NCI-H526 treated with DMSO at 0.1 percent for 48 hours (cell line): ENCODE measurements around the gene ZFP57.

Experiments
- DNase-seq: peaks from one replicate; lab custom pipeline; 2025; lab: John Stamatoyannopoulos, UW

The ZFP57 gene

DNA sequence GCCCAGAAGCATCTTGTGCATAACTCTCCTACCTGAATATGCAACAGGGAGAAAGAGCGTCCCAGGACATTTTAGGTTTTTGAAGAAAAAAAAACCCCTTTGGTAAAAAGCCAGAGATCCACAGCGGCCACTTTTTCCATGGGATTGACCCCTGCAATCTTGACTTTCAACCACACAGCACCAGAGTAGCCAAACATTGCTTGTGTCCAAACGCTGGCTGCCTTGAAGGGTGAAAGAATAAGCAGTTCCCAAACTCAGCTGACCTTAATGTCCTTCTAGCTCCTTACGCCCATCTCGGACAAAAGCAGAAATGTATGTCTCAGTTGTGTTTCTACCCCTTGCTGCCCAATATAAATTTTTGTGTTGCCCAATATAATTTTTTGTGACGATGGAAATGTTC is 25.3 kb downstream of the ZFP57 start:
- DNase-seq, result no peak

DNA sequence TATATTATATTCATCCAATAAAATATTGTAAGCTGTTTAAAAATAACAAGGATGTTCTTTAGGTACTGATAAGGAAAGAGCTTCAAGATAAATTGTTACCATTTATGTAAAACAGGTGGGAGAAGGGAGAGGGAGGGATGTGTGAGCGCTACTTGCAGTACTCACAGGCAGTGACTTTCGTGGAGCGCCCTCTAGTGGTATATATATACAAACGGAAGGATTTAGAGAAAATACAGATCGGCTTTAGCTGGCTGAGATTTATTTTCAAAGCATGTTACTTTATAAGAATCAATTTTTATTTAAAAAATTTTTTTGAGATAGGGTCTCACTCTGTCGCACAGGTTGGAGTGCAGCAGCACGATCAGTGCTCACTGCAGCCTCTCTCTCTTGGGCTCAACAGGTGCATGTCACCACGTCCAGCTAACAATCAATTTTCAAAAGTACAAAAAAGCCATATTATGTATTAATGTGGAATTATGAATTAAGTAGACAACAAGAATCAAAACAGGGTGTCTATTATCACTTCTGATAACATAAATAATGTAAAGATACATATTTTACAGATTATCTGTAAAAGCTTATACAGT is 27.4 kb downstream of the ZFP57 start:
- peak; percentile 84 for DNase-seq

DNA sequence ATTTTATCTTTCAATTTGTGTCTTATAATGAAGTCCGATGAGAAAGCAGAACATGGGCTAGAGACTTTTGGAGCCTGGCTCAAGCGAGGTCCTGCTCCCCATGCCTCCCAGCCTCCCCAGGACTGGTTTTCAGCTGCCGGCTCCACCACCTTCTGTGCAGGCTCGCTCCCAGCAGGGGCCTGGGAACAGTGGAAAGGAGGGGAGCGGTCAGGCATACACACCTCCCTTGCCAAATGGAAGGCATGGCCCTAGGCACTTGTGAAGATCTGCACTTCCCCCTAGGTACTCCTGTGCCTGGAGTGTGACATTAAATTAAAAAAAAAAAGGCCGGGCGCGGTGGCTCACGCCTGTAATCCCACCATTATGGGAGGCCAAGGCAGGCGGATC is 28.8 kb downstream of the ZFP57 start:
- no peak for DNase-seq

DNA sequence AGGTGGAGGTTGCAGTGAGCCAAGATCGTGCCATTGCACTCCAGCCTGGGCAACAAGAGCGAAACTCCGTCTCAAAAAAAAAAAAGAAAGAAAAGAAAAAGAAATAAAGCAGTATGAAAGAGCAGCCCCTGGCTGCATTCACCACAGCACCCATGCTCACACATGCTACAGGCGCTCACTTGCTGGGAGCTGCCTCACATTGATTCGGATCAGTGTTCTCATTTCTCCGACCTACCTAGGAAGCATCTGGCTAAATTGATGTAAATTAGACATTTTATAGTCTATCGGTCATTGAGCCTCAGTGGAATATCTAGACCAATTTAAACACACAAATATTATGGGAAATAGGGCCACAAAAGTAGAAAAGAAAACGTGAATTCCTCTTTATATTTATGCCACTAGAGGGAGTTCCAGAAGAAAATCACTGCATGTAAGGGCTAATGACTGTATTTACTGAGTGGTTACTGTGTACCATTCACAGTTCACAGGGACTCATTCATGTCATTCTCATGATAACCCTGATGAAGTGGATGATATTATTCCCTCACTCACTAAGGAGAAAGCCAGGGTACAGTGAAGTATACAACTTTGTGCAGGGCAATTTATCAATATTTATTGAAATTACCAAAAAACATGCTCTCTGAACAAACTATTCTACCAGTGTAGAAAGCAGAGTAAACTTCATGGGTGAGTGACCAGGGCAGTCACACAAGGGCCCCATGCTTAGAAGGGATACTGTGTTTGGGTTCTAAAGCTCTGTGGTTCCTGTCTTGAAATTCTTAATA is 29.3 kb downstream of the ZFP57 start:
- peak; percentile 12 for DNase-seq

DNA sequence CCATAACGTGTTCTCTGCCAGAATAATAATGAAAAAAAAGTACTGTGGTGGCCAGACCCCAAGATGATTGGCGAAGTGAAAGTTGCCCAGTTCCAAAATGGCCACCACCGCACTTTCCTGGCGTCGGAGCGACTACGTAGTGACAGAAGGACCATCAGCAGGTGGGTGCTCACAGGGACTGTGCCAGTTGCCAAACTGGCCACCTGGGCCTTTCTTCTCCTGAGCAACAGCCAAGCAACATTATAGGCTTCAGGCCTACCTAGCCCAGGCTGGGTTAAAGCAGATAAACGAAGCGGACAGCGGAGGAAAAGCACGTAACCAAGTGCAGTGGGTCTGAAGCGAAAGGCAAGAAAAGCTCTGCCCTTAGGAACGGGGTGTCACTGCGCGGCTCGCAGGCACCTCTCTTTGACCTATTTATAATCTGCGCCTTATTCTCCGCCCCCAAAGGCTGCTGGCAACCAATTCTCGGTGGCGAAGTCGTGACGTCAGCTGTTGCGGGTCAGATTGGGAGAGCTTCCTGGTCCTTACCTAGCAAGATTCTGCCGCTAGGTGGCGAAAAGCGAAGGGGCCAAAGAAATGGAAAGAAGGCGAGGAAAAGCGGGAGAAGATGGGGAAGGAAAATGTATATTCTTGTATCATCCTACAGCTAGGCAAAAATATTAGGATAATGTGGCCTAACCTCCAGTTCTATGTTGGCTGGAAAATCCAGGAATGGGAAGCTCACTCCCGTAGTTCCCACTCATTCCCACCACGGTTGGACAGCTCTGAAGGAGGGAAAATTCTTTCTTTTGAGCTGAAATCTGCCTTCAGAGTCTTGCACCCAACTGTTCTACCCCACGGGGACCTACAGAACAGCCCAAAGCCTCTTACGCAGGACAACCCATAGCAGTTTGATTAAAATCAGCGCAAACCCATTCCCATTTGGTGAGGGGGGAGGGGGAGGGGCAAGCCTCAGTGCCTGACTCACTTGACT is 31.0 kb downstream of the ZFP57 start:
- DNase-seq, result peak; percentile 91

DNA sequence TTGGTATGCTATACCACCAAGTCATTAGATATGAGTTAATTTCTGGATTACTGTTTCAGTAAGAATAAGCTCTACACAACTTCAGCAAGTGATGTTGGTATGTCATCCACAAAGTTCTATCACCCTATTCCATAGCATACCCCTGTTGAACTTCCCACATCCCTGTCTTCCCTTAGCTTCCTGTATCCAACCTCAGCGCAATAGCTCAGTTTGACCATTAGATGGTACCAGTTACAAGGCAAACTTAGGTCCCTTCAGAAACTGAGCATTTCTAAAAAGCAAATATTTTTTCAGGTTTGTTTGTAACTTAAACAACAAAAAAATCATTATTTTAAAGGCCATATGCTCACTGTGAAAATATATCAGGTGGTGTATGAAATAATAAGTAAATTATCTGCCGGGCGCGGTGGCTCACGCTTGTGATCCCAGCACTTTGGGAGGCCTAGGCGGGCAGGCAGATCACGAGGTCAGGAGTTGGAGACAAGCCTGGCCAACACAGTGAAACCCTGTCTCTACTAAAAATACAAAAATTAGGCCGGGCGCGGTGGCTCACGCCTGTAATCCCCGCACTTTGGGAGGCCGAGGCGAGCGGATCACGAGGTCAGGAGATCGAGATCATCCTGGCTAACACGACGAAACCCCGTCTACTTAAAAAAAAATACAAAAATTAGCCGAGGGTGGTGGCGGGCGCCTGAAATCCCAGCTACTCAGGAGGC is 32.9 kb downstream of the ZFP57 start:
- DNase-seq, result peak; percentile 25

DNA sequence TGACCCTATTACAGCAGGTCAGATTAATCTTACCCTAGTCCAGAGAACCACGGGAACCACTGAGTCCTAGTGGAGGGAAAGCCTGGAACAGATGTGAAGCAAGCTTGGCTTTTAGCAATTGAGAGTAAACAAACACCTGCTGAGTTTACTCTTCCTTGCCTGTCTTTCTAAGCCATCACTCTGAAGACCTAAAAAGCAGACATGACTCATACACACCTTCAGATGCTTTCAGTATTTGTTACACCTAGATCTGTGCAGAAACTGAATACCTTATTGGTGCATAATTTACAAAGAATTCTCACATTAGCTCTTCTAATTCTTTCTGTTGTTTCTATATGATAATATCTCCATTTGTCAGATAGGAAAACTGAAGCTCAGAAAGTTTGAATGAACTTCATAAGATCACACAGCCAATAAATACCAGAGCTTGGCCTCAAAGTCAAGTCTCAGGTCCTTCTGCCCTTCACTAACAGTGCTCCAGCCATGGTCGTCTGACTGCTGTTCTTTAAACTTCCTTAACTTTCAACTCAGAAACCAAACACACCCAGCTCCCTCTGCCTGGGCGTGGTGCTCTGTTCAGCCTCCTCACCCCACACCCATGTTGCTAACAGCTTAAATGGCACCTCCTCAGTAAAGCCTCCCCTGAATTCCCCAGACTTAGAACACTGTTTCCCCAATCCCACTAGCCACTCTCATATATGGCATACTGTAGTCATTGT is 39.4 kb downstream of the ZFP57 start:
- DNase-seq, result no peak

DNA sequence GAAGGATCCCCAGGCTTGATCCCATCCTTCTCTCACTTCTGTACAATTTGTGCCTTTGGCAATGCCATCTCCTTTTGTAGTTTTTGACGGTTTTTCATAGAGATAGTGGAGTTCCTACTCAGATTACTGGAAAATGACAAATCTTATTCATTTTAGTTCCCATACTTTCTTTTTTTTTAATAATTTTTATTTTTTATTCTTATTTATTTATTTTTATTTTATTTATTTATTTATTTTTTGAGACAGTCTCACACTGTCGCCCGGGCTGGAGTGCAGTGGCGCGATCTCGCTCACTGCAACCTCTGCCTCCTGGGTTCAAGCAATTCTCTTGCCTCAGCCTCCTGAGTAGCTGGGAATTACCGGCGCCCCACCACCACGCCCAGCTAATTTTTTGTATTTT is 43.7 kb downstream of the ZFP57 start:
- DNase-seq, result no peak

DNA sequence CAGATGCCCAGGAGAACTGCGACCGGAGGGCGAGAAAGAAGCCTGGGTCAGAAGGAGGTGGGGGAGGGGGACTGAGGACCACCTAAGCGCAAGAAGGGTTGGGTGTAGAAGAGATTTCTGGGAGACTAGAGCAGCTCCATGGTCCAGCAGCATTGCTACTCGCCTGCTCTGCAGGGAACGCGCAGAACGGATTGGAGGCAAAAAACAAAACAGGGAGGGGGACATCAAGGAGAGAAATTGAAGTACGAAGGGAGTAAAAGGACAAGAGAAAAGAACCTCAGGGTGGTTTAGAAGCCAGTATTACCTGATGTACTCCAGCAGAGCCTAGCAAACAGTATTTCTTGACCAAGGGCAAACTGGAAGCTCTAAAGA is 47.4 kb downstream of the ZFP57 start:
- DNase-seq, result peak; percentile 61

DNA sequence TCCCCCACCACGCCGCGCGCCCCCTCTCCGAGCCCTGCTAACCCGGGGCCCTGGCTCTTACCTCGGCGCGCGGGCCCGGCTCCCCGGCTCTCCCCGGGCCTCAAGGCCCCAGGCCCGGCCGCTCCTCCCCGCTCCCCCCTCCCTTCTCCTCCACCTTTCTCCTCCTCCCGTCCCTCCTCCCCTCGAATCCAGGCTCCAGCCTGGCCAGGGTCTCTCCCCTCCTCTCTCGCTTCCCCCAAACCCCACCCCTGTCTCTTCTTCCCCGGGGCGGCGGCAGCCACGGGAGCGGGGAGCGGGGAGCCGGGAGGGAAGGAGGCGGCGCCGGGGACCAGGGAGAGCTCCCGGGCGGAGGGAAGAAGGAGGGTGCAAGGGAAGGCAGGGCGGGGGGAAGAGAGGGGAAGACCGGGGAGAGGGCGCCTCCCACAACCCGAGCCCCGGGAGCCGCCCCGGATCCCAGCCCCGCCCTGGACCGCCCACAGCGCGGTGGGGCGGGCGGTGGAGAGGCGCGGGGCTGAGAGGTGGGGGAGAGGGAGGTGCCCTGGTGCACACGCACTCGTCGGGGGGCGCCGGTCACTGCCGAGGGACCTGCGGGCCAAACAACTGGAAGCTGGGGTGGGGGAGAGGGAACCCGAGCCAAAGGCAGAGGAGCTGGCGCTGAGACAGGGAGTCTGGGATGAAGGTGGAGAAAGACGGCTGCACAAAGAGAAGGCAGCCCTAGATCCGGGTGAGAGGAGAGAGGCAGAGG is 48.0 kb downstream of the ZFP57 start, which contains the start of gene GABBR1:
Gene GABBR1, minus strand, starts transcription at position 395 of the 745 bp plus-strand sequence. CDS start 798 bp downstream, outside the sequence.
- peak; percentile 61 for DNase-seq

DNA sequence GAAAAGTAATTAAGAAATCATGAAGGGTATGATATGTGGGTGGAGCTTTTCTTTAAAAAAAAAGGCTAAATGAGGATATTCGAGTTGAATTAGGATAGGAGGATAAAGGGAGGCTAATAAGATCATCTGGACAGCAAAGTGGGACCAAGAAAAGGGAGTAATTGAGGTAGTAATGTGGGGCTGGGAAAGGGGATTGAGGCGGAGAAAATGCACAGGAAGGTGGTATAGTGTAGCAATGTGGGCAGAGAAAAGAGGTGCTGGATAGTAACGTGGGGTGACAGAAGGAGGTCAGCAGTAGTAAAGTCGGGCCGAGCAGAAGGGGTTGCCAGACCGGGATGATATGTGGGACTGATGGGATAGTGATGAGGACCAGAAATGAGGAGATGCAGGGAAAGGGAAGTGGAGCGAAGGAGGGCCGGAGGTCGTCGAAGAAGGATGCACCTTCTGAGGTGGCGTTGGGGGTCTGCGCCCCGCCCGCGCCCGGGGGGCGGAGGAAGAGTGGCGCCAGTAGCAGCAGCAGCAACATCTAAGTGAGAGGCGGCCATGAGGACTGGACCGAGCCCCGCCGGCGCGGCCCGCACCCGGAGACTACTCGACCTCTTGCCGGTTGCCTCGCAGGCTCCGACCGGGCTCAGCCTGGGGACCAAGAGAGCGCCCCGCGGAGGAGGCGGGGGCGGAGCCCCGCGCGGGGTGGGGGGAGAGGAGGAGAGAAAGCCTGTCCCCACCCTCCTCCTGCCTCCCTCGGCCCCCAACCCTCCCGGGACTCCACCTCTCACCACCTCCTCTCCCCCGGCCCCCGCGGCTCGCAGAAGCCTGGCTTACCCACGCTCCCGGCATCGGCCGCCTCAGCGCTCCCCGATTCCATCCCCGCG is 48.9 kb downstream of the ZFP57 start:
- DNase-seq, result peak; percentile 19

DNA sequence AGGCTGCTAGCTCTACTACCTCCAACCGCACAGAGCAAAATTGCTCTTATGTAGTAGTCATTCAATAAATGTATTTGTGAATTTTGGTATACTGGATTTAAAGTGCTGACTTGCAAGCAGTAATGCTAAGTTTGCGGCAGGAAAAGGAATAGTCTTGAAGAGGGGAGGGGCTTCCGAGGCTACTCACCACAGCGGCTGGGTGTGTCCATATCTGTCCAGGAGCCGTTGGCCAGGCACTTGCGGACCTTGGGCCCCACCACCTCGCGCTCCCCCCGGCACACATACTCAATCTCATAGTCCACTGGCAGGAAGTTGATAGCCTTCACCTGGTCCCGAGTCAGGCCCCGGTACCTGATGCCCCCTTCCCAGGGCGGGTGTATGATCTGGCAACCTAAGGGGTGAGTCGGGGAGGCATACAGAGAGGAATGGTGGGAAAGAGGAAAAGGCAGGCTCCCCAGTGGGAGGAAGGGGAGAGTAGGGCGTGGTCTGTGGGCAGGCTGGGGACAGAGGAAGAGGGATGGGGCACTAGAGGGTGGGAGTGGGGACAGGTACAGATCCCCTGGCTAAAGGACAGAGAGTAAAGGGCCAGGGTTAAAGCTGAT is 49.6 kb downstream of the ZFP57 start:
- no peak for DNase-seq

DNA sequence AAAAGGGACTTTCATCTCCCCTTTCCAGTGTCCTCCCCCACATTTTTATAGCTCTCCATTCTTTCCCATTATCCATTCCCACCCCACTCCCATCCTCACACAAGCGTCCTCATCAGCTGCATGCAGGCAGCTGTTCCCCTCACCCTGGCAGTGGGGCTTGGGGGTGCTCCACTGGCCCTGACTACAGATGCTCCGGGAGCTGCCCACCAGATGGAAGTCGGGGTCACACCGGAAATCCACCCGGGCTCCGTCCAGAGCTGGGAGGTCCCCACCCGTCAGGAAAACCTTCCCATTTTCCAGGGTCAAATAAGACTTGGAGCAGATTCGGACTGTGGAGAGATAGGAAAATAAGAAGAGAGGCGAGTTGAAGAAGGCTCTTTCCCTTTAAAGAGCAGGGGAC is 50.6 kb downstream of the ZFP57 start:
- DNase-seq, result no peak

DNA sequence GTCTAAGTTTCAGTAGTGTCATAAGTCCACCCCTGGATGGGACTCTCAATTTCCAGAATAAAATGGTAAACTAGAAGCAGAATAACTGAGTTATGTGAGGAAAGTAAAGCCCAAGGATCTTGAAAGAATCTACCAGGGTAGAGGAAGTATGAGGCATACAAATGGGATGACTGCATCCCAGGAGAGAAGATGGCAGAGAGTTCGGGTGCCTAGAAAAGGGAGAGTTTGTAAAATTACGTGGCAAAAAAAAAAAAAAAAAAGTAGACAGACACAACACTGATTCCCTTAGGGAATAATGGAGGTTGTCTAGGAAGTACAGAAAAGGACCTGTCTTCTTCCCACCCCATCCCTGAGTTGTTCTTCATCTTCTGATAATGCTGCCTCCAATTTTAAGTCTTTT is 51.4 kb downstream of the ZFP57 start:
- DNase-seq, result no peak

DNA sequence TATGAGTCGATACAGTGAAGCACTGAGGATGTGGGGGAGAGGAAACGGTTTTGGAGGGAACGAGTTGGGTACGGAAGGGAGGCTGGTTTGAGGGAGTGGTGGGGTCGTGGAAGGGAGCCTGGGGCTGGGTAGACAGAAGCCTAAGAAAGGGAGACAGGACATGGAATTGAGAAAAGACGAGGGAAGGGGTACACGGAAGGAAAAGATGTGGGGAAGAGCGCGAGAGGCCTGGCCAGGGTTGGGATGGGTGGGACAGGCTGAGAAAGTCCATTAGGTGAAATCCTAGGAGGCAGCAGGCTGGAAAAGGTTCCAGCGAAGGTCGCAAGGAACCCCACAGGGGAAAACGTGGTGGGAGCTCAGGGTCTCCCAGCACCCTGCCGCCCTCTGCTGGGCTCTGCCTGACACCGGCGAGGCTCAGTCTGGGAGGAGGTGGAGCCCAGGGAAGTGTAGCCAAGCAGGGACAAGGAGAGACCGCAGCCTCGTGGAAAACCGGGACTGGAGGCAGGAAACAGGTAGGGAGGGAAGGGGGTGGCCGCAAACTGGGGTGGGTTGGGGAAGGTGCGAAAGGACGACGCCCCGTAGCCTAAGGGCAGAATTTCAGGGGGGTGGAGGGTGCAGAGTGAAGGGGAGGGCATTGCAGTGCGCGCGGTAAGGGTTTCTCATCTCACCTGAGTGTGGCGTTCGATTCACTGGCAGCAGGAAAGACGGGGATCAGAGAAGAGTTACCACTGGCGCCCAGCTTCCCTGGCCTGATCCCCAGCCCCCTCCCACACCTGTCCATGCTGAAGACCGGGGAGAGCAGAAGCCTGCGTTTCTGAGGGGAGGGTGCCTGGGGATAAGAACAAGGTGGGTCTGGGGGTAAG is 52.3 kb downstream of the ZFP57 start:
- DNase-seq, result peak; percentile 65

DNA sequence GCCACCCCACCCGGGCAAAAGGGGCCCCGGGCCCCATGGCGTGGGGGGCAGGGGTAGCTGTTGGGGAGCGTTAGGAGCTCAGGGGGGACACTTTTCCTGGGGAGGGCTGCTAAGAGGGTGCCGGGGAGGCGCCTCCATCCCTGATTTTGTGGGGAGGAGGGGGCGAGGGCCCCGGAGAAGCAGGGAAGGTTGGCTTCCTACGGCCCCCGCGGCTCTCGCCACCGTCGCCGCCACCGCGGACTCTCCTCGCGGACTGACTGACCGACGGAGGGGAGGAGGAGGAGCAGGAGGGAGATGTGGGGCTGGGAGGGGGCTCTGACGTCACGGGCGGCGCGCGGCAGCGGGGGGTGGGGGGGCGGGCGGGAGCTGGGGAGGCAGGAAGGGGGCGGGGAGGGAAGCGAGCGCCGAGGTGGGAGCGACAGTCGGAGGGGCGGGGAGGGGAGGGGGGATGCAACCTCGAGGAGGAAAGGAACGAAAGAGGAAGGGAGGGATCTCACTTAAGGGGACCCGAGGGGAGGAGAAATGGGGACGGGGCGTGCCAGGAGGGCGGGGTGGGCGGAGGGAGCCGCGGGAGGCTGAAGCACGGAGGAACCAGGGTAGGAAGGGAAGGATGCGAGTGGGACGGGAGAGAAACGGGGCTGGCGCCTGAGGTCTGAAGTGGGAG is 53.1 kb downstream of the ZFP57 start:
- no peak for DNase-seq

DNA sequence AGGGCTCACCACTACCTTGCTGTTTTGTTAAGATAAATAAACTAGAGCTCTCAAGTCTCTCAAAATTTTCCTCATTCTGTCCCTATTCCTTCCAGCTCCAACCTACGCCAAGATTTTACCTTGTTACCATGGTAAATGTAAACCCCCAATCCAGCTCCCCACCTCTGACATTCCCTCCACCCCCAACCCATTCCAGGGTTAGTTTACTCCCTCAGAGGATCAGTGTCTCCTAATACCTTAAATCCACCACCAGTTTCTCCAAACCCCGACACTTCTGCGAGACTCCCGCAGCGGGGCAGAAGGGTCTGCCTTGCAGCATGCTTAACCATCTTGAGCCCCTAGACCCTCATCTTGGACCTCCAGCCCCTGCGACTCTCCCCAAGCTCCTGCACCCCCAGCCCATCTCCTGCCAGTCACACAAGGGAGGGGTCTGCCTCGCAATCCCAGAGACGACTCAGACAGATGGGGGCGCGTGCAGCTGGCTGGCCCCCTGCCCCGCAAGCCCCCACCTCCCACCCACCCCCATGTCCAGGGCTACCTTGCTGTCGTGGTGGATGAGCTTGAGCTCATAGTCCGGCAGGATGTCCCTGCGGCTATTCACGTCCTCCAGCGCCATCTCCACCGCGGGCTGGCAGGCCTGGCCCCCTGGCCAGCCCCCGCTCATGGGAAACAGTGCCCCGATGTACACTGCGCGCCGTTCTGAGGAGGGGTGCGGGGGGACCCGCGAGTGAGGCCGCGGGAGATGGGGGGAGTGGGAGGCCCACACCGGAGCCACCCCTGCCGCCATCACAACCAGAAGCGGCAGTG is 53.8 kb downstream of the ZFP57 start:
- DNase-seq, result no peak
